Measurements from ENCODE around the gene CBR3. TPM values are rescaled to one million over a fixed set of nuclear protein-coding genes. Genes with fewer than 3 reads are reported as not detected.
A peak's percentile ranks its signal among the peaks of the same experiment; 100 is the strongest.

The CBR3 gene
- total and polyA plus RNA-seq, 2 of the 13 experiments (the other 11 are each of a cell fraction or from before 2014, with no cell fraction given), result not detected

DNA sequence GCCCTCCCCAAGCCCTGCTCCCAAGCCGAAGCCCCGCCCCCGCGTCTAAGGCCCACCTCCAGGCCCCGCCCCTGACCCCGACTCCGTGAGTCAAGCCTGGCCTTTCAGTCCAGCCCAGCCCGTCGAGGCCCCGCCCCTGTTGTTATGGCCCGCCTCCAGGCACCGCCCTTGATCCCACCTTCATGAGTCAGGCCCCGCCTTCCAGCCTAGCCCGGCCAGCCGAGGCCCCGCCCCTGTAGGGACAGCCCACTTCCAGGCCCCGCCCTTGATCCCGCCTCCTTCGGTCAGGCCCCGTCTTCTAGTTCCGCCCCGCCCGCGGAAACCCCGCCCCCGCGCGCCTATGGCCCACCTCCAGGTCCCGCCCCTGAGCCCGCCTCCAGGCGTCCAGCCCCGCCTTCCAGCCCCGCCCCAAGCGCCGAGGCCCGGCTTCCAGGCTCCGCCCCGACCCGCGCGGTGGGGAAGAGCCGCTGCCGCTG is 21.5 kb downstream of the CBR3 start:
- Histone ChIP-seq H3K4me2 (ENCODE audit: low read depth, low read length) (peak overlapping the region; percentile 96), H3K9me3 (ENCODE audit: low read length) (no peaks in the 10 kb centered on the region), H3K79me2 (ENCODE audit: insufficient read depth, low read length) (no peaks in the 10 kb centered on the region), H3K9ac (ENCODE audit: insufficient read depth, low read depth, low read length) (peak overlapping the region; percentile 75), H3K27ac (ENCODE audit: extremely low read length, insufficient read depth, low read length) (peak overlapping the region; percentile 81), H4K20me1 (ENCODE audit: insufficient read depth, low read length) (no peaks in the 10 kb centered on the region), H3K27me3 (ENCODE audit: control insufficient read depth in 1 of 2, insufficient read depth in 2 of 2, low read length in 2 of 2) (peaks cover 0 to 5% of the 10 kb centered on the region in 2 experiments; a peak in 1 of 5 replicates), H3K4me3 (replicated peaks in 1 of 3; ENCODE audit: insufficient read depth in 1 of 3, low read depth in 2 of 3, low read length in 3 of 3) (peak overlapping the region; percentile 85 to 91 (median 87); a peak in 5 of 6 replicates), H2AFZ (ENCODE audit: low read length) (no peak overlapping the region), H3K4me1 (ENCODE audit: insufficient read depth, low read length) (peaks cover 17% of the 10 kb centered on the region), H3K36me3 (replicated peaks in 1 of 2; ENCODE audit: control insufficient read depth in 1 of 2, insufficient read depth in 2 of 2, low read length in 2 of 2) (no peaks in the 10 kb centered on the region)
- CTCF ChIA-PET (ENCODE audit: low intra/inter-chr PET ratio, low total read pairs), result interaction anchor here (2.3 kb wide), 1 partner anchor 53 kb away, joined by 10 read pairs; no protein-coding TSS in a partner anchor
- no TSS peak for BruUV-seq (replicated peaks)
- POLR2A ChIA-PET, result interaction anchor here (1.0 to 2.2 kb wide), 5 partner anchors 8 to 164 kb away, joined by 3 to 15 read pairs (median 6); partner anchors contain the start of gene MORC3
- in situ Hi-C loops (cut with HindIII; ENCODE audit: extremely low pct_ligation_motif_present, low pct_unique_long_range_greater_than_20kb), result loop anchor here (5.0 kb wide), 1 partner anchor 51 kb away; no protein-coding TSS in a partner anchor
- intact Hi-C loops (cut with micrococcal nuclease; ENCODE audit: unreplicated experiment), result loop anchor here (2.0 to 5.0 kb wide), 2 partner anchors 78 to 231 kb away; partner anchors contain the start of gene CHAF1B
- peak; percentile 90 for ATAC-seq
- WGBS (ENCODE audit: low lambda C conversion rate), result 0% methylated on average over 4 of the region's 43 CpGs
- FAIRE-seq, result peak; percentile 82
- peak; percentile 91 for DNase-seq (ENCODE audit: low spot score)
- TF ChIP-seq ZFP82 (CRISPR knock-in tag; IDR thresholded peaks at IDR 0.05; ENCODE audit: borderline replicate concordance) (peak; percentile 47; the same call in 1 of the 2 replicates), SP1 (IDR thresholded peaks at IDR 0.05) (0 out of 2 replicates have a peak, but pooled peaks have one; percentile 23), SP1 (CRISPR knock-in tag; IDR thresholded peaks at IDR 0.05) (peak; percentile 17; the same call in 1 of the 2 replicates), POLR2A (IDR thresholded peaks at IDR 0.05; ENCODE audit: insufficient read depth in 1 of 2, low read depth in 2 of 2, low read length in 2 of 2) (peak in 1 of 2 experiments; percentile 8; a peak in 1 of 4 replicates), ZNF747 (CRISPR knock-in tag; IDR thresholded peaks at IDR 0.05; ENCODE audit: borderline replicate concordance) (no peak), ZNF451 (CRISPR knock-in tag; IDR thresholded peaks at IDR 0.05) (no peak), GZF1 (CRISPR knock-in tag; IDR thresholded peaks at IDR 0.05) (no peak), MAFK (conservative IDR thresholded peaks at IDR 0.05 in 1 of 2, IDR thresholded peaks at IDR 0.05 in 1 of 2; ENCODE audit: low read length in 2 of 2) (no peak), MXI1 (IDR thresholded peaks at IDR 0.05; ENCODE audit: borderline replicate concordance, low read depth, low read length) (0 out of 3 replicates have a peak, but pooled peaks have one; percentile 13), GABPB1 (CRISPR knock-in tag; IDR thresholded peaks at IDR 0.05) (0 out of 2 replicates have a peak, but pooled peaks have one; percentile 4), GATAD2A (CRISPR knock-in tag; IDR thresholded peaks at IDR 0.05) (no peak), HNRNPLL (IDR thresholded peaks at IDR 0.05; ENCODE audit: low read depth, low read length, poor library complexity, severe bottlenecking) (peak; percentile 71), ZNF670 (CRISPR knock-in tag; IDR thresholded peaks at IDR 0.05; ENCODE audit: borderline replicate concordance) (no peak), ZFX (CRISPR knock-in tag; IDR thresholded peaks at IDR 0.05; ENCODE audit: low read depth) (no peak), ATRX (CRISPR knock-in tag; IDR thresholded peaks at IDR 0.05; ENCODE audit: borderline replicate concordance) (no peak), SP4 (CRISPR knock-in tag; IDR thresholded peaks at IDR 0.05) (peak; percentile 96)
- TF ChIP-seq, protein P1, sequence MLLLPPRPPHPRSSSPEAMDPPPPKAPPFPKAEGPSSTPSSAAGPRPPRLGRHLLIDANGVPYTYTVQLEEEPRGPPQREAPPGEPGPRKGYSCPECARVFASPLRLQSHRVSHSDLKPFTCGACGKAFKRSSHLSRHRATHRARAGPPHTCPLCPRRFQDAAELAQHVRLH (CRISPR knock-in tag; IDR thresholded peaks at IDR 0.05; ENCODE audit: borderline replicate concordance, low read depth), result no peak
- TF ChIP-seq, protein P2, sequence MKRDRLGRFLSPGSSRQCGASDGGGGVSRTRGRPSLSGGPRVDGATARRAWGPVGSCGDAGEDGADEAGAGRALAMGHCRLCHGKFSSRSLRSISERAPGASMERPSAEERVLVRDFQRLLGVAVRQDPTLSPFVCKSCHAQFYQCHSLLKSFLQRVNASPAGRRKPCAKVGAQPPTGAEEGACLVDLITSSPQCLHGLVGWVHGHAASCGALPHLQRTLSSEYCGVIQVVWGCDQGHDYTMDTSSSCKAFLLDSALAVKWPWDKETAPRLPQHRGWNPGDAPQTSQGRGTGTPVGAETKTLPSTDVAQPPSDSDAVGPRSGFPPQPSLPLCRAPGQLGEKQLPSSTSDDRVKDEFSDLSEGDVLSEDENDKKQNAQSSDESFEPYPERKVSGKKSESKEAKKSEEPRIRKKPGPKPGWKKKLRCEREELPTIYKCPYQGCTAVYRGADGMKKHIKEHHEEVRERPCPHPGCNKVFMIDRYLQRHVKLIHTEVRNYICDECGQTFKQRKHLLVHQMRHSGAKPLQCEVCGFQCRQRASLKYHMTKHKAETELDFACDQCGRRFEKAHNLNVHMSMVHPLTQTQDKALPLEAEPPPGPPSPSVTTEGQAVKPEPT (CRISPR knock-in tag; IDR thresholded peaks at IDR 0.05; ENCODE audit: low read depth), result no peak
- TF ChIP-seq, protein P3, sequence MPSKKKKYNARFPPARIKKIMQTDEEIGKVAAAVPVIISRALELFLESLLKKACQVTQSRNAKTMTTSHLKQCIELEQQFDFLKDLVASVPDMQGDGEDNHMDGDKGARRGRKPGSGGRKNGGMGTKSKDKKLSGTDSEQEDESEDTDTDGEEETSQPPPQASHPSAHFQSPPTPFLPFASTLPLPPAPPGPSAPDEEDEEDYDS (CRISPR knock-in tag; IDR thresholded peaks at IDR 0.05), result peak; percentile 61; the same call in 1 of the 2 replicates
- TF ChIP-seq, protein P4, sequence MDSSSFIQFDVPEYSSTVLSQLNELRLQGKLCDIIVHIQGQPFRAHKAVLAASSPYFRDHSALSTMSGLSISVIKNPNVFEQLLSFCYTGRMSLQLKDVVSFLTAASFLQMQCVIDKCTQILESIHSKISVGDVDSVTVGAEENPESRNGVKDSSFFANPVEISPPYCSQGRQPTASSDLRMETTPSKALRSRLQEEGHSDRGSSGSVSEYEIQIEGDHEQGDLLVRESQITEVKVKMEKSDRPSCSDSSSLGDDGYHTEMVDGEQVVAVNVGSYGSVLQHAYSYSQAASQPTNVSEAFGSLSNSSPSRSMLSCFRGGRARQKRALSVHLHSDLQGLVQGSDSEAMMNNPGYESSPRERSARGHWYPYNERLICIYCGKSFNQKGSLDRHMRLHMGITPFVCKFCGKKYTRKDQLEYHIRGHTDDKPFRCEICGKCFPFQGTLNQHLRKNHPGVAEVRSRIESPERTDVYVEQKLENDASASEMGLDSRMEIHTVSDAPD (CRISPR knock-in tag; IDR thresholded peaks at IDR 0.05), result no peak
